Caco-2 (cell line): ENCODE results near the gene CES1. TPM values are rescaled to one million over a fixed set of nuclear protein-coding genes. Genes with fewer than 3 reads are reported as not detected.

ENCODE experiments used
- BruUV-seq: library from RNA; stranded (reverse); fragments of 400-500 nt; replicated peaks from 2 replicates; lab custom pipeline; 2021; lab: Mats Ljungman, UMichigan
- CTCF ChIA-PET: fragments of 300-600 bp; sonication (Branson Sonifier 250); formaldehyde crosslinking; loops from one replicate; lab custom pipeline; 2022; ENCODE audit warnings: antibody characterized with exemption; lab: Charles Lee
- POLR2A ChIA-PET: fragments of 300-600 bp; sonication (Branson Sonifier 250); formaldehyde crosslinking; loops from one replicate; lab custom pipeline; 2022; ENCODE audit warnings: antibody characterized with exemption; lab: Charles Lee
- DNase-seq, 2 experiments: peaks; one replicate each; pipeline versions ENCODE4 v3.0.0 to v3.0.0-alpha.2; 2020 to 2022
- H3K27me3 ChIP-seq: replicated peaks from 2 replicates; pipeline ENCODE4 v1.6.0; 2011; ENCODE audit warnings: low read length; ENCODE audit not compliant: control insufficient read depth, insufficient read depth
- H3K36me3 ChIP-seq: 2 replicates; pipeline ENCODE4 v1.5.1; 2011; ENCODE audit warnings: low read length; ENCODE audit not compliant: control insufficient read depth, insufficient read depth
- H3K4me1 ChIP-seq: fragments of 250-450 bp; sonication (Bioruptor Pico); 2 replicates; pipeline ENCODE4 v1.5.1; 2020; ENCODE audit warnings: mild to moderate bottlenecking
- H3K4me3 ChIP-seq: 2 replicates; pipeline ENCODE4 v1.5.1; 2011; ENCODE audit warnings: low read depth, mild to moderate bottlenecking, control low read depth, low read length
- H3K9me3 ChIP-seq: fragments of 250-450 bp; sonication (Bioruptor Pico); 2 replicates; pipeline ENCODE4 v1.5.1; 2020; ENCODE audit warnings: mild to moderate bottlenecking, moderate library complexity
- H3K27ac Mint-ChIP-seq: one replicate; pipeline ENCODE4 v1.8.0; 2022; ENCODE audit warnings: mixed read lengths; ENCODE audit not compliant: unreplicated experiment
- H3K27me3 Mint-ChIP-seq: one replicate; pipeline ENCODE4 v1.8.0; 2022; ENCODE audit warnings: mixed read lengths; ENCODE audit not compliant: insufficient read depth, unreplicated experiment
- H3K36me3 Mint-ChIP-seq: one replicate; pipeline ENCODE4 v1.8.0; 2022; ENCODE audit warnings: mild to moderate bottlenecking, mixed read lengths; ENCODE audit not compliant: insufficient read depth, unreplicated experiment
- H3K4me1 Mint-ChIP-seq: one replicate; pipeline ENCODE4 v1.8.0; 2022; ENCODE audit warnings: low read depth, mixed read lengths; ENCODE audit not compliant: unreplicated experiment
- H3K4me3 Mint-ChIP-seq: one replicate; pipeline ENCODE4 v1.8.0; 2022; ENCODE audit warnings: mild to moderate bottlenecking, moderate library complexity, mixed read lengths; ENCODE audit not compliant: unreplicated experiment
- H3K9me3 Mint-ChIP-seq: one replicate; pipeline ENCODE4 v1.8.0; 2022; ENCODE audit warnings: mixed read lengths; ENCODE audit not compliant: unreplicated experiment
- CTCF ChIP-seq, 2 experiments: fragments of 200-600 bp in 1 of 2; IDR thresholded peaks; 1 replicate in 1 of 2; 2 replicates in 1 of 2; pipeline versions ENCODE4 v1.5.1 to v1.8.0; 2011 to 2022; ENCODE audit warnings: antibody characterized with exemption in 1 of 2, control low read depth in 1 of 2, inconsistent platforms in 1 of 2, low read depth in 1 of 2, low read length in 1 of 2, mild to moderate bottlenecking in 1 of 2, moderate library complexity in 1 of 2; ENCODE audit not compliant: insufficient read depth in 1 of 2, severe bottlenecking in 1 of 2, unreplicated experiment in 1 of 2
- intact Hi-C: fragments of 100-400 bp; cut with micrococcal nuclease; formaldehyde crosslinking; loops from one replicate; pipeline ENCODE4 v1.10.0; 2022; ENCODE audit not compliant: unreplicated experiment
- total RNA-seq: library from RNA; stranded (reverse); gene quantifications from 2 replicates; pipeline ENCODE4 v1.2.3, GENCODE V29; 2022

CES1 gene
- total RNA-seq, 1 experiment from 2014 or later = 97.4 TPM

GRCh38 chr16:55856950-55857349, 24.1 kb upstream of the CES1 start:
- H3K9me3 Mint-ChIP-seq = no peaks in the 10 kb centered on the region
- no TSS peak for BruUV-seq
- intact Hi-C loops = no loop called here
- H3K4me3 ChIP-seq = no peak overlapping the region
- H3K4me1 ChIP-seq = no peaks in the 10 kb centered on the region
- no peak for TF ChIP-seq CTCF (IDR thresholded peaks at IDR 0.05; ENCODE audit: insufficient read depth in 1 of 2, low read depth in 1 of 2, low read length in 1 of 2, severe bottlenecking in 1 of 2, unreplicated experiment in 1 of 2)
- POLR2A ChIA-PET = no interaction called here
- DNase-seq = no peak
- peaks cover 27% of the 10 kb centered on the region for H3K27me3 Mint-ChIP-seq
- H3K36me3 ChIP-seq = no peaks in the 10 kb centered on the region
- no peaks in the 10 kb centered on the region for H3K27me3 ChIP-seq
- no peak overlapping the region for H3K4me3 Mint-ChIP-seq
- no peaks in the 10 kb centered on the region for H3K36me3 Mint-ChIP-seq
- H3K4me1 Mint-ChIP-seq = no peaks in the 10 kb centered on the region
- CTCF ChIA-PET = no interaction called here
- H3K27ac Mint-ChIP-seq = no peak overlapping the region
- no peaks in the 10 kb centered on the region for H3K9me3 ChIP-seq

- peaks cover 1% of the 10 kb centered on the region for H3K27me3 ChIP-seq
- no peak for DNase-seq
- H3K9me3 ChIP-seq = no peaks in the 10 kb centered on the region
- POLR2A ChIA-PET = no interaction called here
- no peak overlapping the region for H3K4me3 Mint-ChIP-seq
- no TSS peak for BruUV-seq
- TF ChIP-seq CTCF (IDR thresholded peaks at IDR 0.05; ENCODE audit: insufficient read depth in 1 of 2, low read depth in 1 of 2, low read length in 1 of 2, severe bottlenecking in 1 of 2, unreplicated experiment in 1 of 2) = no peak
- H3K36me3 Mint-ChIP-seq = no peaks in the 10 kb centered on the region
- H3K27me3 Mint-ChIP-seq = peaks cover 24% of the 10 kb centered on the region
- H3K9me3 Mint-ChIP-seq = no peaks in the 10 kb centered on the region
- no peaks in the 10 kb centered on the region for H3K36me3 ChIP-seq
- H3K4me1 ChIP-seq = no peaks in the 10 kb centered on the region
- CTCF ChIA-PET = no interaction called here
- no peak overlapping the region for H3K27ac Mint-ChIP-seq
- H3K4me3 ChIP-seq = no peak overlapping the region
- intact Hi-C loops = no loop called here
- no peaks in the 10 kb centered on the region for H3K4me1 Mint-ChIP-seq
Observed at GRCh38 chr16:55853114-55853513, 20.2 kb upstream of the CES1 start.

GRCh38 chr16:55849536-55849935, 16.6 kb upstream of the CES1 start:
- intact Hi-C loops = no loop called here
- no peaks in the 10 kb centered on the region for H3K9me3 Mint-ChIP-seq
- H3K4me1 Mint-ChIP-seq = no peaks in the 10 kb centered on the region
- peaks cover 1% of the 10 kb centered on the region for H3K27me3 ChIP-seq
- BruUV-seq = no TSS peak
- no peak overlapping the region for H3K4me3 Mint-ChIP-seq
- H3K36me3 Mint-ChIP-seq = no peaks in the 10 kb centered on the region
- POLR2A ChIA-PET = no interaction called here
- H3K27me3 Mint-ChIP-seq = peaks cover 22% of the 10 kb centered on the region
- no peaks in the 10 kb centered on the region for H3K36me3 ChIP-seq
- H3K27ac Mint-ChIP-seq = no peak overlapping the region
- TF ChIP-seq CTCF (IDR thresholded peaks at IDR 0.05; ENCODE audit: insufficient read depth in 1 of 2, low read depth in 1 of 2, low read length in 1 of 2, severe bottlenecking in 1 of 2, unreplicated experiment in 1 of 2) = no peak
- no peak overlapping the region for H3K4me3 ChIP-seq
- CTCF ChIA-PET = no interaction called here
- no peaks in the 10 kb centered on the region for H3K9me3 ChIP-seq
- DNase-seq = no peak
- H3K4me1 ChIP-seq = no peaks in the 10 kb centered on the region
